Stimulated activated CD8-positive, alpha-beta memory T cell treated with anti-CD3 and anti-CD28 coated beads, Interleukin-15, amount 100 ng/mL, for 4 hours (primary cell): ENCODE data around the gene TNFSF12.

ENCODE experiments used
- DNase-seq, 2 donors: peaks; one replicate each; pipeline ENCODE4 v3.0.0-alpha.2; 2020; ENCODE audit warnings: low read depth in 2 of 2

The TNFSF12 gene

GRCh38 chr17:7541074-7541621 is 7.7 kb upstream of the TNFSF12 start:
- DNase-seq: no peak

GRCh38 chr17:7544911-7545310 is 3.9 kb upstream of the TNFSF12 start:
- DNase-seq: no peak

GRCh38 chr17:7549401-7550055 is 670 bp downstream of the TNFSF12 start:
- DNase-seq: no peak

GRCh38 chr17:7550344-7550743 is 1.5 kb downstream of the TNFSF12 start:
- no peak for DNase-seq

GRCh38 chr17:7551396-7551795 is 2.5 kb downstream of the TNFSF12 start:
- DNase-seq: no peak

GRCh38 chr17:7552621-7553051 is 3.8 kb downstream of the TNFSF12 start:
- DNase-seq: no peak

GRCh38 chr17:7553356-7553755 is 4.5 kb downstream of the TNFSF12 start:
- DNase-seq: no peak

GRCh38 chr17:7555320-7555948 is 6.6 kb downstream of the TNFSF12 start:
- no peak for DNase-seq

GRCh38 chr17:7556627-7557026 is 7.8 kb downstream of the TNFSF12 start:
- DNase-seq: no peak

GRCh38 chr17:7557147-7557764 is 8.4 kb downstream of the TNFSF12 start:
- DNase-seq: no peak

- DNase-seq: no peak
Measured at GRCh38 chr17:7557775-7558543, 9.1 kb downstream of the TNFSF12 start.

GRCh38 chr17:7558544-7559319 is 9.9 kb downstream of the TNFSF12 start, which contains the start of gene TNFSF13:
TNFSF13 (plus strand) TSS chr17:7558750; CDS start chr17:7559040, 290 bp downstream.
- DNase-seq: no peak

GRCh38 chr17:7559320-7560171 is 10.7 kb downstream of the TNFSF12 start:
- no peak for DNase-seq

GRCh38 chr17:7560172-7561027 is 11.5 kb downstream of the TNFSF12 start:
- no peak for DNase-seq

- peak; percentile 65 to 74 for DNase-seq
Measured at GRCh38 chr17:7561028-7561575, 12.2 kb downstream of the TNFSF12 start.

GRCh38 chr17:7561589-7562207 is 12.8 kb downstream of the TNFSF12 start, which contains the start of gene SENP3:
SENP3 (plus strand) TSS chr17:7561919; CDS start chr17:7563077, 1,158 bp downstream.
- DNase-seq: peak; percentile 75 to 86

GRCh38 chr17:7562208-7562605 is 13.3 kb downstream of the TNFSF12 start:
- DNase-seq: no peak

- no peak for DNase-seq
Measured at GRCh38 chr17:7563115-7563869, 14.4 kb downstream of the TNFSF12 start.
